Glutamatergic neuron (in vitro differentiated cells): Measurements from ENCODE around the gene GABRA6. TPM values are rescaled to one million over a fixed set of nuclear protein-coding genes. Genes with fewer than 3 reads are reported as not detected.

Source experiments
- DNase-seq: peaks from one replicate; pipeline ENCODE4 v3.0.0; 2022
- H3K27ac Mint-ChIP-seq: one replicate; pipeline ENCODE4 v1.8.0; 2020; ENCODE audit warnings: mild to moderate bottlenecking, mixed read lengths, inconsistent platforms; ENCODE audit not compliant: unreplicated experiment
- H3K27me3 Mint-ChIP-seq: one replicate; pipeline ENCODE4 v1.8.0; 2020; ENCODE audit warnings: mild to moderate bottlenecking, moderate library complexity, mixed read lengths, inconsistent platforms; ENCODE audit not compliant: unreplicated experiment
- H3K36me3 Mint-ChIP-seq: one replicate; pipeline ENCODE4 v1.8.0; 2020; ENCODE audit warnings: mild to moderate bottlenecking, mixed read lengths, inconsistent platforms; ENCODE audit not compliant: unreplicated experiment
- H3K4me1 Mint-ChIP-seq: one replicate; pipeline ENCODE4 v1.8.0; 2020; ENCODE audit warnings: mild to moderate bottlenecking, low read depth, mixed read lengths, inconsistent platforms; ENCODE audit not compliant: unreplicated experiment
- H3K4me3 Mint-ChIP-seq: one replicate; pipeline ENCODE4 v1.8.0; 2020; ENCODE audit warnings: mild to moderate bottlenecking, mixed read lengths, inconsistent platforms; ENCODE audit not compliant: unreplicated experiment
- H3K9me3 Mint-ChIP-seq: one replicate; pipeline ENCODE4 v1.8.0; 2020; ENCODE audit warnings: mild to moderate bottlenecking, moderate library complexity, mixed read lengths, inconsistent platforms; ENCODE audit not compliant: unreplicated experiment
- CTCF ChIP-seq: fragments of 200-600 bp; sonication (generic); IDR thresholded peaks from one replicate; pipeline ENCODE4 v1.5.0; 2021; ENCODE audit not compliant: partially characterized antibody, unreplicated experiment
- total RNA-seq: library from RNA; stranded (reverse); fragmentation: NEBNext Ultra II Directional; extraction: Animal tissue kit (Norgen Biotek cat#: 25700); gene quantifications from one replicate; pipeline ENCODE4 v1.2.1, GENCODE V29; 2021; ENCODE audit not compliant: unreplicated experiment

GABRA6 gene
- total RNA-seq, 1 donor from 2014 or later: not detected

GRCh38 chr5:161707382-161707781 is 21.9 kb downstream of the GABRA6 start:
- Mint-ChIP-seq H3K36me3 (no peaks in the 10 kb centered on the region), H3K9me3 (no peaks in the 10 kb centered on the region), H3K27me3 (no peaks in the 10 kb centered on the region), H3K4me3 (no peak overlapping the region), H3K27ac (no peak overlapping the region), H3K4me1 (no peaks in the 10 kb centered on the region)
- DNase-seq: no peak
- no peak for TF ChIP-seq CTCF

GRCh38 chr5:161709239-161709638 is 23.7 kb downstream of the GABRA6 start:
- Mint-ChIP-seq H3K4me3 (no peak overlapping the region), H3K36me3 (no peaks in the 10 kb centered on the region), H3K4me1 (no peaks in the 10 kb centered on the region), H3K27me3 (no peaks in the 10 kb centered on the region), H3K9me3 (no peaks in the 10 kb centered on the region), H3K27ac (no peak overlapping the region)
- no peak for TF ChIP-seq CTCF
- DNase-seq: no peak

GRCh38 chr5:161713042-161713441 is 27.5 kb downstream of the GABRA6 start:
- DNase-seq: no peak
- H3K4me3 Mint-ChIP-seq: no peak overlapping the region
- no peaks in the 10 kb centered on the region for H3K4me1 Mint-ChIP-seq
- H3K27me3 Mint-ChIP-seq: no peaks in the 10 kb centered on the region
- TF ChIP-seq CTCF: no peak
- no peaks in the 10 kb centered on the region for H3K9me3 Mint-ChIP-seq
- H3K27ac Mint-ChIP-seq: no peak overlapping the region
- H3K36me3 Mint-ChIP-seq: no peaks in the 10 kb centered on the region

DNA sequence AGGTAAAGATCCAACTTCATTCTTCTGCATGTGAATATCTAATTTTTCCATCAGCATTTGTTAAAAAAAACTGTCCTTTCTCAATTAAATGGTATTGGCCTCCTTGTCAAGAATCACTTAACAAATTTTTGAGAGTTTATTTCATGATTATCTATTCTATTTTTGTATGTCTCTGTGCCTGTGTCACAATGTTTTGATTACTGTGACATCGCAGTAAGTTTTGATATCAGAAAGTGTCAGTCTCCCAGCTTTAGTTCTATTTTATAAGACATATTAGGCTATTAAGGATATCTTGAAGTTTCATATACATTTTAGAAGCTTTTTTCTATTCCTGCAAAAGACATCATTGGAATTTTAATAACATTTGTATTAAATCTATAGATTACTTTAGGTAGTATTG is 33.6 kb downstream of the GABRA6 start:
- Mint-ChIP-seq H3K4me3 (no peak overlapping the region), H3K36me3 (no peaks in the 10 kb centered on the region), H3K9me3 (no peaks in the 10 kb centered on the region), H3K4me1 (no peaks in the 10 kb centered on the region), H3K27ac (no peak overlapping the region), H3K27me3 (no peaks in the 10 kb centered on the region)
- DNase-seq: no peak
- TF ChIP-seq CTCF: no peak

DNA sequence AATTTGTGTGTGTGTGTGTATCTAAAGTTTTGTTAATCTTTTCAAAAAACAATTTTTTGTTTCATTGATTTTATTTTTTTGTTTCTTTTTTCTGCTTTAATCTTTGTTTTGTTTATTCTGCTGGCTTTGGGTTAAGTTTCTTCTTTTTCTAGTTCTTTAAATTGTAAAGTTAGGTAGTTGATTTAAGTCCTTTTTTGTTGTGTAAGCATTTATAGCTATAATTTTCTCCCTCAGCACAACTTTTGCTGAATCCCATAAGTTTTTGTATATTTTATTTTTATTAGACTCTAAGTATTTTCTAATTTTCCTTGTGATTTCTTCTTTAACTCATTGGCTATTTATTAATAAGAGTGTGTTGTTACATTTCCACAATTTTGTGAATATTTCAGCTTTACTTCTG is 34.9 kb downstream of the GABRA6 start:
- Mint-ChIP-seq H3K27ac (no peak overlapping the region), H3K27me3 (no peaks in the 10 kb centered on the region), H3K4me1 (no peaks in the 10 kb centered on the region), H3K4me3 (no peak overlapping the region), H3K9me3 (no peaks in the 10 kb centered on the region), H3K36me3 (no peaks in the 10 kb centered on the region)
- DNase-seq: no peak
- TF ChIP-seq CTCF: no peak
